K562 (cell line): ENCODE measurements around the gene FASLG. TPM values are rescaled to one million over a fixed set of nuclear protein-coding genes. Genes with fewer than 3 reads are reported as not detected.

Experiments
- BHLHE40 ChIP-seq: IDR thresholded peaks from 2 replicates; pipeline ENCODE4 v1.6.1; 2011; ENCODE audit warnings: low read length, improper control_type of control experiment
- BRF1 ChIP-seq: IDR thresholded peaks from 3 replicates; pipeline ENCODE4 v1.6.1; 2011; ENCODE audit warnings: borderline replicate concordance, mild to moderate bottlenecking; ENCODE audit not compliant: insufficient read length; ENCODE audit errors: extremely low read depth
- CREB5 ChIP-seq: fragments of 250-450 bp; sonication (Bioruptor Pico); IDR thresholded peaks from 2 replicates; pipeline ENCODE4 v1.5.0; 2020; ENCODE audit warnings: mild to moderate bottlenecking
- HMGXB4 ChIP-seq: sonication (generic); formaldehyde crosslinking; IDR thresholded peaks from 2 replicates; pipeline ENCODE4 v1.8.1; 2023; ENCODE audit warnings: mild to moderate bottlenecking, missing genetic modification reagents
- NCOA6 ChIP-seq: fragments of 450-650 bp; IDR thresholded peaks from 2 replicates; pipeline ENCODE4 v1.6.1; 2017; ENCODE audit warnings: mild to moderate bottlenecking
- NFE2 ChIP-seq: IDR thresholded peaks from 2 replicates; pipeline ENCODE4 v1.6.1; 2014; ENCODE audit warnings: antibody characterized with exemption, low read depth
- PTBP1 ChIP-seq: fragments of 200-400 bp; formaldehyde crosslinking; IDR thresholded peaks from 2 replicates; pipeline ENCODE4 v1.6.1; 2017; ENCODE audit warnings: low read depth, low read length
- TEAD4 ChIP-seq, 2 experiments: sonication (generic) in 1 of 2; formaldehyde crosslinking in 1 of 2; IDR thresholded peaks; 2 replicates each; pipeline versions ENCODE4 v1.6.1 to v1.8.0; 2012 to 2022; ENCODE audit warnings: borderline replicate concordance in 1 of 2, inconsistent platforms in 1 of 2, low read length in 1 of 2, mild to moderate bottlenecking in 1 of 2, missing genetic modification reagents in 1 of 2
- ZNF140 ChIP-seq: fragments of 250-450 bp; sonication (Bioruptor Pico); IDR thresholded peaks from 2 replicates; pipeline ENCODE4 v1.8.0; 2021; ENCODE audit warnings: moderate library complexity, mild to moderate bottlenecking, inconsistent platforms
- ZNF174 ChIP-seq: fragments of 250-450 bp; sonication (Bioruptor Pico); IDR thresholded peaks from 2 replicates; pipeline ENCODE4 v1.4.0; 2020; ENCODE audit warnings: mild to moderate bottlenecking
- ZNF197 ChIP-seq: fragments of 200-800 bp; sonication (Bioruptor generic); IDR thresholded peaks from 2 replicates; pipeline ENCODE4 v1.6.1; 2016; ENCODE audit warnings: low read depth, missing genetic modification characterization, missing compliant biosample characterization
- ZNF277 ChIP-seq: fragments of 250-450 bp; sonication (Bioruptor Pico); IDR thresholded peaks from 2 replicates; pipeline ENCODE4 v1.8.0; 2022; ENCODE audit warnings: inconsistent platforms, mild to moderate bottlenecking, moderate library complexity, borderline replicate concordance
- ZNF511 ChIP-seq: sonication (generic); formaldehyde crosslinking; IDR thresholded peaks from 2 replicates; pipeline ENCODE4 v1.8.0; 2022; ENCODE audit warnings: mild to moderate bottlenecking, missing genetic modification reagents
- polyA plus RNA-seq, 8 experiments: library from polyadenylated mRNA; depleted of rRNA in 4 of 8; stranded (reverse) in 5 of 8; unstranded in 3 of 8; fragments of >200 nt; fragmentation: Nextera tagmentation in 2 of 8; fragmentation: Illumina TruSeq in 1 of 8; extraction: Ambion mirVana in 2 of 8; extraction: Trizol in 1 of 8; gene quantifications; 2 replicates each; pipeline versions ENCODE4 v1.2.1 to v1.2.3, GENCODE V29; 2011 to 2014; ENCODE audit warnings: inconsistent platforms in 1 of 8, missing spikeins in 1 of 8
- total RNA-seq, 7 experiments: library from RNA; depleted of rRNA in 6 of 7; stranded (reverse); fragments of >200 nt in 6 of 7; fragmentation: Illumina TruSeq in 2 of 7; extraction: Trizol in 2 of 7; gene quantifications; 2 replicates each; pipeline versions ENCODE4 v1.2.1 to v1.2.3, GENCODE V29; 2011 to 2021; ENCODE audit warnings: low replicate concordance in 1 of 7
- TF ChIP-seq, protein P1 (sequence below): fragments of 200-800 bp; sonication (Bioruptor generic); IDR thresholded peaks from 2 replicates; pipeline ENCODE4 v1.6.1; 2016; ENCODE audit warnings: missing genetic modification characterization, missing compliant biosample characterization
- TF ChIP-seq, protein P2 (sequence below): fragments of 250-450 bp; sonication (Bioruptor Pico); IDR thresholded peaks from 2 replicates; pipeline ENCODE4 v1.9.0; 2021; ENCODE audit warnings: mild to moderate bottlenecking, inconsistent platforms

FASLG gene
- total and polyA plus RNA-seq, 9 of the 15 experiments (the other 6 are each of a cell fraction or from before 2014, with no cell fraction given), result not detected

GRCh38 chr1:172637522-172637921 lies 21.4 kb upstream of the FASLG start (continued):
- TF ChIP-seq BHLHE40, result peak; percentile 15; the same call in 1 of the 2 replicates
- TF ChIP-seq, protein P1, sequence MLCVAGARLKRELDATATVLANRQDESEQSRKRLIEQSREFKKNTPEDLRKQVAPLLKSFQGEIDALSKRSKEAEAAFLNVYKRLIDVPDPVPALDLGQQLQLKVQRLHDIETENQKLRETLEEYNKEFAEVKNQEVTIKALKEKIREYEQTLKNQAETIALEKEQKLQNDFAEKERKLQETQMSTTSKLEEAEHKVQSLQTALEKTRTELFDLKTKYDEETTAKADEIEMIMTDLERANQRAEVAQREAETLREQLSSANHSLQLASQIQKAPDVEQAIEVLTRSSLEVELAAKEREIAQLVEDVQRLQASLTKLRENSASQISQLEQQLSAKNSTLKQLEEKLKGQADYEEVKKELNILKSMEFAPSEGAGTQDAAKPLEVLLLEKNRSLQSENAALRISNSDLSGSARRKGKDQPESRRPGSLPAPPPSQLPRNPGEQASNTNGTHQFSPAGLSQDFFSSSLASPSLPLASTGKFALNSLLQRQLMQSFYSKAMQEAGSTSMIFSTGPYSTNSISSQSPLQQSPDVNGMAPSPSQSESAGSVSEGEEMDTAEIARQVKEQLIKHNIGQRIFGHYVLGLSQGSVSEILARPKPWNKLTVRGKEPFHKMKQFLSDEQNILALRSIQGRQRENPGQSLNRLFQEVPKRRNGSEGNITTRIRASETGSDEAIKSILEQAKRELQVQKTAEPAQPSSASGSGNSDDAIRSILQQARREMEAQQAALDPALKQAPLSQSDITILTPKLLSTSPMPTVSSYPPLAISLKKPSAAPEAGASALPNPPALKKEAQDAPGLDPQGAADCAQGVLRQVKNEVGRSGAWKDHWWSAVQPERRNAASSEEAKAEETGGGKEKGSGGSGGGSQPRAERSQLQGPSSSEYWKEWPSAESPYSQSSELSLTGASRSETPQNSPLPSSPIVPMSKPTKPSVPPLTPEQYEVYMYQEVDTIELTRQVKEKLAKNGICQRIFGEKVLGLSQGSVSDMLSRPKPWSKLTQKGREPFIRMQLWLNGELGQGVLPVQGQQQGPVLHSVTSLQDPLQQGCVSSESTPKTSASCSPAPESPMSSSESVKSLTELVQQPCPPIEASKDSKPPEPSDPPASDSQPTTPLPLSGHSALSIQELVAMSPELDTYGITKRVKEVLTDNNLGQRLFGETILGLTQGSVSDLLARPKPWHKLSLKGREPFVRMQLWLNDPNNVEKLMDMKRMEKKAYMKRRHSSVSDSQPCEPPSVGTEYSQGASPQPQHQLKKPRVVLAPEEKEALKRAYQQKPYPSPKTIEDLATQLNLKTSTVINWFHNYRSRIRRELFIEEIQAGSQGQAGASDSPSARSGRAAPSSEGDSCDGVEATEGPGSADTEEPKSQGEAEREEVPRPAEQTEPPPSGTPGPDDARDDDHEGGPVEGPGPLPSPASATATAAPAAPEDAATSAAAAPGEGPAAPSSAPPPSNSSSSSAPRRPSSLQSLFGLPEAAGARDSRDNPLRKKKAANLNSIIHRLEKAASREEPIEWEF (CRISPR knock-in tag), result no peak
- no peak for TF ChIP-seq ZNF140 (CRISPR knock-in tag)
- TF ChIP-seq, protein P2, sequence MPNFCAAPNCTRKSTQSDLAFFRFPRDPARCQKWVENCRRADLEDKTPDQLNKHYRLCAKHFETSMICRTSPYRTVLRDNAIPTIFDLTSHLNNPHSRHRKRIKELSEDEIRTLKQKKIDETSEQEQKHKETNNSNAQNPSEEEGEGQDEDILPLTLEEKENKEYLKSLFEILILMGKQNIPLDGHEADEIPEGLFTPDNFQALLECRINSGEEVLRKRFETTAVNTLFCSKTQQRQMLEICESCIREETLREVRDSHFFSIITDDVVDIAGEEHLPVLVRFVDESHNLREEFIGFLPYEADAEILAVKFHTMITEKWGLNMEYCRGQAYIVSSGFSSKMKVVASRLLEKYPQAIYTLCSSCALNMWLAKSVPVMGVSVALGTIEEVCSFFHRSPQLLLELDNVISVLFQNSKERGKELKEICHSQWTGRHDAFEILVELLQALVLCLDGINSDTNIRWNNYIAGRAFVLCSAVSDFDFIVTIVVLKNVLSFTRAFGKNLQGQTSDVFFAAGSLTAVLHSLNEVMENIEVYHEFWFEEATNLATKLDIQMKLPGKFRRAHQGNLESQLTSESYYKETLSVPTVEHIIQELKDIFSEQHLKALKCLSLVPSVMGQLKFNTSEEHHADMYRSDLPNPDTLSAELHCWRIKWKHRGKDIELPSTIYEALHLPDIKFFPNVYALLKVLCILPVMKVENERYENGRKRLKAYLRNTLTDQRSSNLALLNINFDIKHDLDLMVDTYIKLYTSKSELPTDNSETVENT (CRISPR knock-in tag), result no peak
- TF ChIP-seq HMGXB4, result no peak
- TF ChIP-seq CREB5 (CRISPR knock-in tag), result no peak
- TF ChIP-seq NCOA6, result no peak
- TF ChIP-seq ZNF197, result no peak
- TF ChIP-seq NFE2, result peak; percentile 55; the same call in 1 of the 2 replicates
- no peak for TF ChIP-seq ZNF511 (CRISPR knock-in tag)
- TF ChIP-seq ZNF277 (CRISPR knock-in tag), result no peak
- no peak for TF ChIP-seq BRF1
- no peak for TF ChIP-seq PTBP1
- TF ChIP-seq ZNF174 (CRISPR knock-in tag), result no peak
- peak; percentile 14; the same call in 1 of the 2 replicates for TF ChIP-seq TEAD4 (IDR thresholded peaks at IDR 0.05; ENCODE audit: low read length)
- no peak for TF ChIP-seq TEAD4 (CRISPR knock-in tag; IDR thresholded peaks at IDR 0.05; ENCODE audit: borderline replicate concordance)
